Panc1 (cell line): ENCODE measurements around the gene SPOCK1. TPM values are rescaled to one million over a fixed set of nuclear protein-coding genes. Genes with fewer than 3 reads are reported as not detected.

Experiments
- ATAC-seq: fragments of 200-7000 bp; cut with Tn5 transposase; 2 replicates; pipeline ENCODE4 v1.9.1; 2020; ENCODE audit warnings: mild to moderate bottlenecking, moderate library complexity
- BruUV-seq: library from RNA; stranded (reverse); fragments of 400-500 nt; replicated peaks from 2 replicates; lab custom pipeline; 2021; lab: Mats Ljungman, UMichigan
- CTCF ChIA-PET: fragments of 300-600 bp; sonication (Branson Sonifier 250); formaldehyde crosslinking; loops from one replicate; lab custom pipeline; 2022; ENCODE audit warnings: antibody characterized with exemption; lab: Charles Lee
- POLR2A ChIA-PET: fragments of 300-600 bp; sonication (Branson Sonifier 250); formaldehyde crosslinking; loops from one replicate; lab custom pipeline; 2022; ENCODE audit warnings: antibody characterized with exemption; lab: Charles Lee
- DNase-seq: peaks from one replicate; pipeline ENCODE4 v3.0.0-alpha.2; 2010; ENCODE audit warnings: low read depth, low spot score
- H3K27ac ChIP-seq: 2 replicates; pipeline ENCODE4 v1.5.1; 2011; ENCODE audit warnings: mild to moderate bottlenecking, low read length, inconsistent platforms
- H3K27me3 ChIP-seq: fragments of 200-500 bp; sonication (Bioruptor generic); 2 replicates; pipeline ENCODE4 v1.6.0; 2014; ENCODE audit warnings: low read length, inconsistent platforms; ENCODE audit not compliant: control insufficient read depth, insufficient read depth
- H3K36me3 ChIP-seq: fragments of 200-500 bp; sonication (Bioruptor generic); 2 replicates; pipeline ENCODE4 v1.5.1; 2014; ENCODE audit warnings: inconsistent platforms, mild to moderate bottlenecking, low read length, moderate library complexity; ENCODE audit not compliant: control insufficient read depth, insufficient read depth
- H3K4me1 ChIP-seq: 2 replicates; pipeline ENCODE4 v1.5.1; 2011; ENCODE audit warnings: inconsistent platforms, mild to moderate bottlenecking, low read length, moderate library complexity; ENCODE audit not compliant: control insufficient read depth, insufficient read depth
- H3K4me3 ChIP-seq, 2 experiments: 2 replicates each; pipeline ENCODE4 v1.5.1; 2011 to 2012; ENCODE audit warnings: low read depth in 2 of 2, low read length in 2 of 2, mild to moderate bottlenecking in 2 of 2, inconsistent platforms in 1 of 2, moderate library complexity in 1 of 2
- H3K9me3 ChIP-seq: fragments of 200-500 bp; sonication (Bioruptor generic); 2 replicates; pipeline ENCODE4 v1.5.1; 2014; ENCODE audit warnings: low read depth, mild to moderate bottlenecking, inconsistent platforms, low read length, moderate library complexity; ENCODE audit not compliant: control insufficient read depth, insufficient read depth
- POLR2AphosphoS5 ChIP-seq: IDR thresholded peaks from 2 replicates; pipeline ENCODE4 v1.6.1; 2012; ENCODE audit warnings: mild to moderate bottlenecking, low read depth, low read length, moderate library complexity
- SIN3A ChIP-seq: IDR thresholded peaks from 2 replicates; pipeline ENCODE4 v1.6.1; 2012; ENCODE audit warnings: low read depth, mild to moderate bottlenecking, low read length, moderate library complexity, borderline replicate concordance; ENCODE audit not compliant: insufficient read depth
- TCF7L2 ChIP-seq: IDR thresholded peaks from 2 replicates; pipeline ENCODE4 v1.6.1; 2011; ENCODE audit warnings: mild to moderate bottlenecking, low read depth, low read length, inconsistent platforms
- in situ Hi-C: cut with HindIII; loops from 2 replicates; pipeline ENCODE4 v1.10.0; 2016; ENCODE audit warnings: low sequenced_read_pairs, low pct_unique_long_range_greater_than_20kb
- intact Hi-C: fragments of 100-400 bp; cut with micrococcal nuclease; formaldehyde crosslinking; loops from one replicate; pipeline ENCODE4 v1.10.0; 2022; ENCODE audit not compliant: unreplicated experiment
- total RNA-seq: library from RNA; stranded (reverse); gene quantifications from one replicate; pipeline ENCODE4 v1.2.1, GENCODE V29; 2021; ENCODE audit not compliant: unreplicated experiment
- TF ChIP-seq, protein P1 (sequence below), 2 experiments: IDR thresholded peaks; 2 replicates each; pipeline ENCODE4 v1.6.1; 2011 to 2012; ENCODE audit warnings: low read depth in 2 of 2, control low read depth in 1 of 2, low read length in 1 of 2, mild to moderate bottlenecking in 1 of 2, moderate library complexity in 1 of 2; ENCODE audit not compliant: insufficient read depth in 1 of 2
- TF ChIP-seq, protein P2 (sequence below): fragments of 450-650 bp; IDR thresholded peaks from 2 replicates; pipeline ENCODE4 v1.5.1; 2017; ENCODE audit warnings: mild to moderate bottlenecking

SPOCK1 gene
- total RNA-seq, 1 experiment from 2014 or later: 15.6 TPM

GRCh38 chr5:137148655-137149054, 350.5 kb downstream of the SPOCK1 start:
- H3K36me3 ChIP-seq: no peaks in the 10 kb centered on the region
- DNase-seq (no peak), ATAC-seq (no peak)
- POLR2A ChIA-PET: no interaction called here
- TF ChIP-seq TCF7L2: no peak
- TF ChIP-seq, protein P1, sequence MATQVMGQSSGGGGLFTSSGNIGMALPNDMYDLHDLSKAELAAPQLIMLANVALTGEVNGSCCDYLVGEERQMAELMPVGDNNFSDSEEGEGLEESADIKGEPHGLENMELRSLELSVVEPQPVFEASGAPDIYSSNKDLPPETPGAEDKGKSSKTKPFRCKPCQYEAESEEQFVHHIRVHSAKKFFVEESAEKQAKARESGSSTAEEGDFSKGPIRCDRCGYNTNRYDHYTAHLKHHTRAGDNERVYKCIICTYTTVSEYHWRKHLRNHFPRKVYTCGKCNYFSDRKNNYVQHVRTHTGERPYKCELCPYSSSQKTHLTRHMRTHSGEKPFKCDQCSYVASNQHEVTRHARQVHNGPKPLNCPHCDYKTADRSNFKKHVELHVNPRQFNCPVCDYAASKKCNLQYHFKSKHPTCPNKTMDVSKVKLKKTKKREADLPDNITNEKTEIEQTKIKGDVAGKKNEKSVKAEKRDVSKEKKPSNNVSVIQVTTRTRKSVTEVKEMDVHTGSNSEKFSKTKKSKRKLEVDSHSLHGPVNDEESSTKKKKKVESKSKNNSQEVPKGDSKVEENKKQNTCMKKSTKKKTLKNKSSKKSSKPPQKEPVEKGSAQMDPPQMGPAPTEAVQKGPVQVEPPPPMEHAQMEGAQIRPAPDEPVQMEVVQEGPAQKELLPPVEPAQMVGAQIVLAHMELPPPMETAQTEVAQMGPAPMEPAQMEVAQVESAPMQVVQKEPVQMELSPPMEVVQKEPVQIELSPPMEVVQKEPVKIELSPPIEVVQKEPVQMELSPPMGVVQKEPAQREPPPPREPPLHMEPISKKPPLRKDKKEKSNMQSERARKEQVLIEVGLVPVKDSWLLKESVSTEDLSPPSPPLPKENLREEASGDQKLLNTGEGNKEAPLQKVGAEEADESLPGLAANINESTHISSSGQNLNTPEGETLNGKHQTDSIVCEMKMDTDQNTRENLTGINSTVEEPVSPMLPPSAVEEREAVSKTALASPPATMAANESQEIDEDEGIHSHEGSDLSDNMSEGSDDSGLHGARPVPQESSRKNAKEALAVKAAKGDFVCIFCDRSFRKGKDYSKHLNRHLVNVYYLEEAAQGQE (IDR thresholded peaks at IDR 0.05; ENCODE audit: insufficient read depth in 1 of 2, low read depth in 2 of 2, low read length in 1 of 2): no peak
- TF ChIP-seq, protein P2, sequence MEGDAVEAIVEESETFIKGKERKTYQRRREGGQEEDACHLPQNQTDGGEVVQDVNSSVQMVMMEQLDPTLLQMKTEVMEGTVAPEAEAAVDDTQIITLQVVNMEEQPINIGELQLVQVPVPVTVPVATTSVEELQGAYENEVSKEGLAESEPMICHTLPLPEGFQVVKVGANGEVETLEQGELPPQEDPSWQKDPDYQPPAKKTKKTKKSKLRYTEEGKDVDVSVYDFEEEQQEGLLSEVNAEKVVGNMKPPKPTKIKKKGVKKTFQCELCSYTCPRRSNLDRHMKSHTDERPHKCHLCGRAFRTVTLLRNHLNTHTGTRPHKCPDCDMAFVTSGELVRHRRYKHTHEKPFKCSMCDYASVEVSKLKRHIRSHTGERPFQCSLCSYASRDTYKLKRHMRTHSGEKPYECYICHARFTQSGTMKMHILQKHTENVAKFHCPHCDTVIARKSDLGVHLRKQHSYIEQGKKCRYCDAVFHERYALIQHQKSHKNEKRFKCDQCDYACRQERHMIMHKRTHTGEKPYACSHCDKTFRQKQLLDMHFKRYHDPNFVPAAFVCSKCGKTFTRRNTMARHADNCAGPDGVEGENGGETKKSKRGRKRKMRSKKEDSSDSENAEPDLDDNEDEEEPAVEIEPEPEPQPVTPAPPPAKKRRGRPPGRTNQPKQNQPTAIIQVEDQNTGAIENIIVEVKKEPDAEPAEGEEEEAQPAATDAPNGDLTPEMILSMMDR: no peak
- no peak for TF ChIP-seq SIN3A
- TF ChIP-seq POLR2AphosphoS5: no peak
- CTCF ChIA-PET: no interaction called here
- intact Hi-C loops: no loop called here
- H3K4me3 ChIP-seq: no peak overlapping the region
- no peaks in the 10 kb centered on the region for H3K4me1 ChIP-seq
- no peak overlapping the region for H3K27ac ChIP-seq
- in situ Hi-C loops: no loop called here
- BruUV-seq: no TSS peak
- H3K27me3 ChIP-seq: no peaks in the 10 kb centered on the region
- no peaks in the 10 kb centered on the region for H3K9me3 ChIP-seq

- BruUV-seq: no TSS peak
- no peak overlapping the region for H3K4me3 ChIP-seq
- no peaks in the 10 kb centered on the region for H3K9me3 ChIP-seq
- H3K27me3 ChIP-seq: no peaks in the 10 kb centered on the region
- H3K36me3 ChIP-seq: no peaks in the 10 kb centered on the region
- H3K4me1 ChIP-seq: no peaks in the 10 kb centered on the region
- DNase-seq: no peak
- ChIA-PET POLR2A (no interaction called here), CTCF (no interaction called here)
- in situ Hi-C loops: no loop called here
- intact Hi-C loops: no loop called here
- no peak overlapping the region for H3K27ac ChIP-seq
- no peak for ATAC-seq
- TF ChIP-seq, protein P2: no peak
- TF ChIP-seq TCF7L2: no peak
- TF ChIP-seq POLR2AphosphoS5: no peak
- TF ChIP-seq SIN3A: no peak
- TF ChIP-seq, protein P1 (IDR thresholded peaks at IDR 0.05; ENCODE audit: insufficient read depth in 1 of 2, low read depth in 2 of 2, low read length in 1 of 2): no peak
Measured at GRCh38 chr5:137148159-137148558, 351.0 kb downstream of the SPOCK1 start.
